Endothelial cell of umbilical vein (primary cell): ENCODE measurements around the gene STAT5B. TPM values are rescaled to one million over a fixed set of nuclear protein-coding genes. Genes with fewer than 3 reads are reported as not detected.
"Not testable (repeated sequence)": the region's sequence is repeated elsewhere in the genome, so short reads cannot be mapped to it uniquely, and the experiment has no call there.

Experiments
- BruUV-seq: library from RNA; stranded (reverse); fragments of 400-500 nt; replicated peaks from 2 replicates; lab custom pipeline; 2021; lab: Mats Ljungman, UMichigan
- CTCF ChIA-PET: fragments of 300-600, 350-600 bp; sonication (Branson Sonifier 250); formaldehyde crosslinking; loops from one replicate; lab custom pipeline; 2021; ENCODE audit warnings: antibody characterized with exemption, inconsistent platforms; lab: Charles Lee
- POLR2A ChIA-PET: fragments of 300-600, 350-600 bp; sonication (Branson Sonifier 250); formaldehyde crosslinking; loops from one replicate; lab custom pipeline; 2021; ENCODE audit warnings: antibody characterized with exemption, inconsistent platforms; lab: Charles Lee
- DNase-seq: peaks from one replicate; pipeline ENCODE4 v3.0.0-alpha.2; 2011; ENCODE audit warnings: low read depth, low spot score
- FAIRE-seq: peaks from 2 replicates; lab custom pipeline; 2011; peaks lifted over from hg19 to GRCh38; lab: Jason Lieb, UNC
- H2AFZ ChIP-seq: 2 replicates; pipeline ENCODE4 v1.6.0; 2012; ENCODE audit warnings: low read depth, low read length, control low read depth, inconsistent platforms
- H3K27ac ChIP-seq: 2 replicates; pipeline ENCODE4 v1.5.1; 2011; ENCODE audit warnings: low read depth, mild to moderate bottlenecking, control low read depth, low read length, moderate library complexity; ENCODE audit not compliant: insufficient read depth
- H3K27me3 ChIP-seq, 2 experiments: 2 replicates each; pipeline versions ENCODE4 v1.6.0 to v1.6.1; 2011; ENCODE audit warnings: low read length in 2 of 2, mixed read lengths in 1 of 2; ENCODE audit not compliant: control insufficient read depth in 2 of 2, insufficient read depth in 2 of 2
- H3K36me3 ChIP-seq, 2 experiments: 2 replicates in 1 of 2; 3 replicates in 1 of 2; pipeline ENCODE4 v1.5.1; 2011; ENCODE audit warnings: low read length in 2 of 2, mild to moderate bottlenecking in 1 of 2, moderate library complexity in 1 of 2; ENCODE audit not compliant: control insufficient read depth in 2 of 2, insufficient read depth in 2 of 2; ENCODE audit errors: extremely low read depth in 1 of 2
- H3K4me1 ChIP-seq: 3 replicates; pipeline ENCODE4 v1.5.1; 2011; ENCODE audit warnings: mild to moderate bottlenecking, low read length; ENCODE audit not compliant: control insufficient read depth, insufficient read depth; ENCODE audit errors: extremely low read depth
- H3K4me2 ChIP-seq: 2 replicates; pipeline ENCODE4 v1.6.1; 2011; ENCODE audit warnings: low read length, control low read depth, mixed read lengths; ENCODE audit not compliant: insufficient read depth
- H3K4me3 ChIP-seq, 3 experiments: fragments of 200-600 bp in 1 of 3; sonication (generic), shearing (Covaris generic) in 1 of 3; replicated peaks in 1 of 3; 2 replicates each; pipeline ENCODE4 v1.5.1; 2011 to 2016; ENCODE audit warnings: control low read depth in 3 of 3, low read length in 3 of 3, mild to moderate bottlenecking in 2 of 3, inconsistent platforms in 1 of 3, low read depth in 1 of 3, moderate library complexity in 1 of 3; ENCODE audit not compliant: insufficient read depth in 1 of 3
- H3K79me2 ChIP-seq: 2 replicates; pipeline ENCODE4 v1.6.0; 2012; ENCODE audit warnings: low read length, inconsistent platforms; ENCODE audit not compliant: control insufficient read depth, insufficient read depth
- H3K9ac ChIP-seq: replicated peaks from 2 replicates; pipeline ENCODE3; 2011; ENCODE audit warnings: low read length, control low read depth; ENCODE audit not compliant: insufficient read depth; ENCODE audit errors: extremely low read depth
- H3K9me1 ChIP-seq: replicated peaks from 3 replicates; pipeline ENCODE4 v1.6.0; 2011; ENCODE audit warnings: mild to moderate bottlenecking, low read length; ENCODE audit not compliant: control insufficient read depth, insufficient read depth; ENCODE audit errors: extremely low read depth
- H3K9me3 ChIP-seq: replicated peaks from 2 replicates; pipeline ENCODE4 v1.5.1; 2012; ENCODE audit warnings: low read length, inconsistent platforms; ENCODE audit not compliant: control insufficient read depth, insufficient read depth
- H4K20me1 ChIP-seq: replicated peaks from 2 replicates; pipeline ENCODE3; 2011; ENCODE audit warnings: mild to moderate bottlenecking, low read length; ENCODE audit not compliant: control insufficient read depth, insufficient read depth; ENCODE audit errors: extremely low read depth
- FOS ChIP-seq: IDR thresholded peaks from 2 replicates; pipeline ENCODE4 v1.6.1; 2011; ENCODE audit warnings: mild to moderate bottlenecking, low read length, moderate library complexity, borderline replicate concordance; ENCODE audit not compliant: insufficient read depth
- GATA2 ChIP-seq: IDR thresholded peaks from 2 replicates; pipeline ENCODE4 v1.7.0; 2011; ENCODE audit warnings: low read depth, mild to moderate bottlenecking, moderate library complexity, mixed read lengths, low read length; ENCODE audit not compliant: insufficient read length, insufficient read depth
- JUN ChIP-seq: IDR thresholded peaks from 2 replicates; pipeline ENCODE4 v1.6.1; 2011; ENCODE audit warnings: borderline replicate concordance, low read depth; ENCODE audit not compliant: insufficient read length, insufficient read depth
- MYC ChIP-seq: IDR thresholded peaks from one replicate; pipeline ENCODE4 v1.6.1; 2011; ENCODE audit warnings: mild to moderate bottlenecking, low read depth, low read length
- POLR2A ChIP-seq: IDR thresholded peaks from 2 replicates; pipeline ENCODE4 v1.6.1; 2012; ENCODE audit warnings: low read depth, mild to moderate bottlenecking, control low read depth, low read length
- POLR2AphosphoS5 ChIP-seq: IDR thresholded peaks from 2 replicates; pipeline ENCODE4 v1.6.1; 2012; ENCODE audit warnings: low read depth, mild to moderate bottlenecking, control low read depth, low read length, moderate library complexity; ENCODE audit not compliant: insufficient read depth
- dilution Hi-C: fragments of 300-500 bp; cut with MboI; formaldehyde crosslinking; loops from one replicate; pipeline ENCODE4 v1.15.0; 2019; ENCODE audit warnings: low sequenced_read_pairs; ENCODE audit not compliant: extremely low pct_ligation_motif_present
- intact Hi-C: fragments of 100-400 bp; cut with micrococcal nuclease; formaldehyde crosslinking; loops from one replicate; pipeline ENCODE4 v1.10.0; 2022
- polyA plus RNA-seq, 4 experiments: library from polyadenylated mRNA; depleted of rRNA in 3 of 4; stranded (reverse) in 3 of 4; unstranded in 1 of 4; fragments of >200 nt; gene quantifications; 2 replicates each; pipeline versions ENCODE4 v1.2.1 to v1.2.3, GENCODE V29; 2011 to 2012; ENCODE audit warnings: missing spikeins in 1 of 4
- total RNA-seq: library from RNA; stranded (reverse); gene quantifications from 2 replicates; pipeline ENCODE4 v1.2.3, GENCODE V29; 2021
- TF ChIP-seq, protein P1 (sequence below), 2 donors: IDR thresholded peaks; 1 replicate in 1 of 2; 2 replicates in 1 of 2; pipeline ENCODE4 v1.5.1; 2011; ENCODE audit warnings: low read length in 2 of 2, mild to moderate bottlenecking in 2 of 2, moderate library complexity in 2 of 2, control low read depth in 1 of 2, inconsistent platforms in 1 of 2, low read depth in 1 of 2; ENCODE audit not compliant: insufficient read depth in 1 of 2; ENCODE audit errors: extremely low read depth in 1 of 2
- TF ChIP-seq, protein P2 (sequence below): IDR thresholded peaks from 2 replicates; pipeline ENCODE4 v1.6.1; 2011; ENCODE audit not compliant: insufficient read depth, insufficient read length

STAT5B gene
- total and polyA plus RNA-seq, 2 donors (not counting 3 experiments of a cell fraction or from before 2014, with no cell fraction given), result 43.3 to 53.7 TPM

DNA sequence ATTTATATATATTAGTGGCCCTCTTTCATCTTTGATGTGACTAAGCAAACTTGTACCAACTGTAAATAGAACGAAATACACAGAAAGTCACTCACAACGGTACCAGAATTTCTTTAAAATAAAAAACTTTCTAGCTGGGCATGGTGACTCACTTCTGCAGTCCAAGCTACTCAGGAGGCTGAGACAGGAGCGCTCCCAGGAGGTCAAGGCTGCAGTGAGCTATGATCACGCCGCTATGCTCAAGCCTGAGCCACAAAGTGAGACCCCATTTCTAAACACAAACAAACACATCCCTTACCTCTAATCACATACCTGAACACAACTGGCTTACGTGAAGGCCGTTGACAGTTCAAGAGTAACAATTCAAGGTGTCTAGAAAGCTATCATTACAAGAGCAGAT lies 29.7 kb downstream of the STAT5B start:
- POLR2A ChIA-PET, result no interaction called here
- H2AFZ ChIP-seq, result no peak overlapping the region
- H3K9me3 ChIP-seq, result no peaks in the 10 kb centered on the region
- H3K4me2 ChIP-seq, result no peak overlapping the region
- no peak overlapping the region for H3K4me3 ChIP-seq
- no peak for FAIRE-seq
- dilution Hi-C loops (no loop called here), intact Hi-C loops (no loop called here)
- DNase-seq, result no peak
- H4K20me1 ChIP-seq, result no peaks in the 10 kb centered on the region
- no peak overlapping the region for H3K9ac ChIP-seq
- H3K4me1 ChIP-seq, result peaks cover 21% of the 10 kb centered on the region
- H3K36me3 ChIP-seq, result no peaks in the 10 kb centered on the region
- peaks cover 41% of the 10 kb centered on the region for H3K79me2 ChIP-seq
- no TSS peak for BruUV-seq
- TF ChIP-seq MYC (no peak), POLR2AphosphoS5 (no peak), JUN (no peak), POLR2A (no peak), GATA2 (no peak), FOS (no peak)
- TF ChIP-seq, protein P1, sequence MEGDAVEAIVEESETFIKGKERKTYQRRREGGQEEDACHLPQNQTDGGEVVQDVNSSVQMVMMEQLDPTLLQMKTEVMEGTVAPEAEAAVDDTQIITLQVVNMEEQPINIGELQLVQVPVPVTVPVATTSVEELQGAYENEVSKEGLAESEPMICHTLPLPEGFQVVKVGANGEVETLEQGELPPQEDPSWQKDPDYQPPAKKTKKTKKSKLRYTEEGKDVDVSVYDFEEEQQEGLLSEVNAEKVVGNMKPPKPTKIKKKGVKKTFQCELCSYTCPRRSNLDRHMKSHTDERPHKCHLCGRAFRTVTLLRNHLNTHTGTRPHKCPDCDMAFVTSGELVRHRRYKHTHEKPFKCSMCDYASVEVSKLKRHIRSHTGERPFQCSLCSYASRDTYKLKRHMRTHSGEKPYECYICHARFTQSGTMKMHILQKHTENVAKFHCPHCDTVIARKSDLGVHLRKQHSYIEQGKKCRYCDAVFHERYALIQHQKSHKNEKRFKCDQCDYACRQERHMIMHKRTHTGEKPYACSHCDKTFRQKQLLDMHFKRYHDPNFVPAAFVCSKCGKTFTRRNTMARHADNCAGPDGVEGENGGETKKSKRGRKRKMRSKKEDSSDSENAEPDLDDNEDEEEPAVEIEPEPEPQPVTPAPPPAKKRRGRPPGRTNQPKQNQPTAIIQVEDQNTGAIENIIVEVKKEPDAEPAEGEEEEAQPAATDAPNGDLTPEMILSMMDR (IDR thresholded peaks at IDR 0.05; ENCODE audit: extremely low read depth in 1 of 2, insufficient read depth in 1 of 2, low read depth in 1 of 2, low read length in 2 of 2), result no peak
- TF ChIP-seq, protein P2, sequence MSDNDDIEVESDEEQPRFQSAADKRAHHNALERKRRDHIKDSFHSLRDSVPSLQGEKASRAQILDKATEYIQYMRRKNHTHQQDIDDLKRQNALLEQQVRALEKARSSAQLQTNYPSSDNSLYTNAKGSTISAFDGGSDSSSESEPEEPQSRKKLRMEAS, result no peak
- no peak overlapping the region for H3K27ac ChIP-seq
- CTCF ChIA-PET, result interaction anchor here (0.5 to 7.7 kb wide), 3 partner anchors 8 to 24 kb away, joined by 3 to 107 read pairs (median 5); no protein-coding TSS in a partner anchor
- H3K9me1 ChIP-seq, result no peaks in the 10 kb centered on the region
- H3K27me3 ChIP-seq, result no peaks in the 10 kb centered on the region

DNA sequence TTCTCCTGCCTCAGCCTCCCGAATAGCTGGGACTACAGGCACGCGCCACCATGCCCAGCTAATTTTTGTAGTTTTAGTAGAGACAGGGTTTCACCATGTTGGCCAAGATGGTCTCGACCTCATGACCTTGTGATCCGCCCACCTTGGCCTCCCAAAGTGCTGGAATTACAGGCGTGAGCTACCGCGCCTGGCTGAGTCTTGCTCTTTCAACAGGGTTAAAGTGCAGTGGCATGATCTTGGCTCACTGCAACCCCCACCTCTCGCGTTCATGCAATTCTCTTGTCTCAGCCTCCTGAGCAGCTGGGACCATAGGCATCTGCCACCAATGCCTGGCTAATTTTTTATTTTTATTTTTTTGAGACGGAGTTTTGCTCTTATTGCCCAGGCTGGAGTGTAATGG lies 31.0 kb downstream of the STAT5B start:
- H3K27me3 ChIP-seq, CTCF ChIA-PET, BruUV-seq, H2AFZ ChIP-seq, H3K36me3 ChIP-seq, H3K4me2 ChIP-seq, H4K20me1 ChIP-seq, H3K9me3 ChIP-seq, dilution Hi-C loops, POLR2A ChIA-PET, H3K9ac ChIP-seq, FAIRE-seq, intact Hi-C loops, H3K27ac ChIP-seq, DNase-seq, H3K4me3 ChIP-seq, H3K9me1 ChIP-seq: not testable (repeated sequence)
- Histone ChIP-seq H3K79me2 (peaks cover 37% of the 10 kb centered on the region), H3K4me1 (peaks cover 14% of the 10 kb centered on the region)

DNA sequence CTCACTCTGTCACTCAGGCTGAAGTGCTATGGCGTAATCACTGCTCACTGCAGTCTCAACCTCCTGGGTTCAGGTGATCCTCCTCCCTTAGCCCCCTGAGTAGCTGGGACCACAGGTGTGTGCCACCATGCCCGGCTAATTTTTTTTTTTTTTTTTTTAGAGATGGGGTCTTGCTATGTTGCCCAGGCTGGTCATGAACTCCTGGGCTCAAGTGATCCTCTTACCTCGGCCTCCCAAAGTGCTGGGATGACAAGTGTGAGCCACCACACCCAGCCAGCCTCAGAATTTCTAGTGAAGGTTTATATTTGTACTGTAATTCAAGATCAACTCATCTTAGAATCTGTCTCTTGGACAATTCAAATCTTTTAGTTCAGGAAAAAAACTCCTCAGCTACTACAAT lies 32.1 kb downstream of the STAT5B start:
- intact Hi-C loops, BruUV-seq, H3K9me3 ChIP-seq, H3K9me1 ChIP-seq, H3K9ac ChIP-seq, FAIRE-seq, H4K20me1 ChIP-seq, dilution Hi-C loops, H3K4me2 ChIP-seq, DNase-seq, H3K27me3 ChIP-seq, H3K27ac ChIP-seq, H2AFZ ChIP-seq, POLR2A ChIA-PET, H3K36me3 ChIP-seq, H3K4me3 ChIP-seq: not testable (repeated sequence)
- H3K79me2 ChIP-seq, result peaks cover 35% of the 10 kb centered on the region
- H3K4me1 ChIP-seq, result peaks cover 10% of the 10 kb centered on the region
- CTCF ChIA-PET, result interaction anchor here (0.8 to 1.1 kb wide), 2 partner anchors 21 to 22 kb away, joined by 3 read pairs; no protein-coding TSS in a partner anchor
